Thoracic aorta (tissue), 2 donors: Measurements from ENCODE around the gene AGMO. TPM values are rescaled to one million over a fixed set of nuclear protein-coding genes. Genes with fewer than 3 reads are reported as not detected.
"Not testable (repeated sequence)": the region's sequence is repeated elsewhere in the genome, so short reads cannot be mapped to it uniquely, and the experiment has no call there.

Source experiments
- ATAC-seq: fragments of 150-250 bp; one replicate; pipeline ENCODE4 v1.8.0; 2017; ENCODE audit warnings: low read depth; ENCODE audit not compliant: insufficient number of reproducible peaks, low FRiP score
- DNase-seq: peaks from one replicate; pipeline ENCODE4 v3.0.0-alpha.2; 2020; ENCODE audit warnings: low spot score
- H3K27ac ChIP-seq, 2 donors: fragments of 200-600 bp; sonication (generic); 1 replicate in 1 of 2; 2 replicates in 1 of 2; pipeline ENCODE4 v1.5.1; 2016; ENCODE audit warnings: mild to moderate bottlenecking in 2 of 2, moderate library complexity in 2 of 2
- H3K27me3 ChIP-seq: fragments of 200-600 bp; sonication (generic); replicated peaks from 2 replicates; pipeline ENCODE4 v1.6.0; 2016; ENCODE audit warnings: mild to moderate bottlenecking; ENCODE audit not compliant: insufficient read depth
- H3K36me3 ChIP-seq: fragments of 200-600 bp; sonication (generic); one replicate; pipeline ENCODE4 v1.5.1; 2016
- H3K4me1 ChIP-seq, 2 donors: fragments of 200-600 bp; sonication (generic); 1 replicate in 1 of 2; 2 replicates in 1 of 2; pipeline versions ENCODE4 v1.5.1 to v1.6.0; 2016; ENCODE audit warnings: low read depth in 2 of 2, mild to moderate bottlenecking in 1 of 2; ENCODE audit not compliant: control insufficient read depth in 1 of 2
- H3K4me3 ChIP-seq: fragments of 200-600 bp; sonication (generic); 2 replicates; pipeline ENCODE4 v1.5.1; 2016; ENCODE audit warnings: mild to moderate bottlenecking
- H3K9me3 ChIP-seq: fragments of 200-600 bp; sonication (generic); 2 replicates; pipeline ENCODE4 v1.5.1; 2016
- total RNA-seq, 2 donors: library from RNA; depleted of rRNA; stranded (reverse); fragments of >200 nt; gene quantifications; one replicate each; pipeline versions ENCODE4 v1.1.0 to v1.2.3, GENCODE V29; 2016
- TF ChIP-seq, protein P1 (sequence below): fragments of 200-600 bp; sonication (generic); IDR thresholded peaks from one replicate; pipeline ENCODE4 v1.5.1; 2019; ENCODE audit warnings: antibody characterized with exemption

The AGMO gene
- total RNA-seq, 2 donors from 2014 or later = 0.85 to 3.0 TPM

DNA sequence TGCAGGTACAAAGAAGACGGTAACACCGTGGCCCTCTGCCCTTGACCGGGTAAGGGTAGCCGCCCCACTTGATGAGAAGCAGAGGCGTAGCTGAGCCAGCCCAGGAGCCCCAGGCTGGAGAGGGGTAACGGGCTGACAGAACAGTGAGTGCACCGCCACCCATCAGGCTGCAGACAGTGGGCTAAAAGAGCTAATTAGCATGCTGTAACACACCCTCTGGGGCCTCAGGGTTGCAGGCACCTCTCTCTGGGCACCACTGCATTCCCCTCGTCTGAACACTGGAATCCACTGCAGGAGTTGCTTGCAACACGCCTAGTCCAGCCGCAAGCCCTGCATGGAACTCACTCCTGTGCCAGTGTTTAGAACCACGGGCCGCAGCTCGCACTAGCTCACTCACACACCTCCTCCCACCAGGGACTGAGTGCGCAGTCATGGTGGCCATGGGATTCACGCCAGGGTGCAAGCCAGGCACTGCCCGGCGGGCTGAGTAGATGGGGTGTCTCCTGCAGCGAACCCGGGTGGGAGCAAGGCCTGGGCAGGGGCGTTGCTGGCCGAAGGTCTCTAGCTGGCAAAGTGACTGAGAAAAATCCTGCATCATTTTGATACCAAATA, 36.1 kb downstream of the AGMO start:
- Histone ChIP-seq H3K4me3 (no peak overlapping the region), H3K9me3 (no peaks in the 10 kb centered on the region), H3K27ac (no peak overlapping the region), H3K36me3 (no peaks in the 10 kb centered on the region), H3K27me3 (no peaks in the 10 kb centered on the region), H3K4me1 (no peaks in the 10 kb centered on the region)
- ATAC-seq (no peak), DNase-seq (no peak)
- TF ChIP-seq, protein P1, sequence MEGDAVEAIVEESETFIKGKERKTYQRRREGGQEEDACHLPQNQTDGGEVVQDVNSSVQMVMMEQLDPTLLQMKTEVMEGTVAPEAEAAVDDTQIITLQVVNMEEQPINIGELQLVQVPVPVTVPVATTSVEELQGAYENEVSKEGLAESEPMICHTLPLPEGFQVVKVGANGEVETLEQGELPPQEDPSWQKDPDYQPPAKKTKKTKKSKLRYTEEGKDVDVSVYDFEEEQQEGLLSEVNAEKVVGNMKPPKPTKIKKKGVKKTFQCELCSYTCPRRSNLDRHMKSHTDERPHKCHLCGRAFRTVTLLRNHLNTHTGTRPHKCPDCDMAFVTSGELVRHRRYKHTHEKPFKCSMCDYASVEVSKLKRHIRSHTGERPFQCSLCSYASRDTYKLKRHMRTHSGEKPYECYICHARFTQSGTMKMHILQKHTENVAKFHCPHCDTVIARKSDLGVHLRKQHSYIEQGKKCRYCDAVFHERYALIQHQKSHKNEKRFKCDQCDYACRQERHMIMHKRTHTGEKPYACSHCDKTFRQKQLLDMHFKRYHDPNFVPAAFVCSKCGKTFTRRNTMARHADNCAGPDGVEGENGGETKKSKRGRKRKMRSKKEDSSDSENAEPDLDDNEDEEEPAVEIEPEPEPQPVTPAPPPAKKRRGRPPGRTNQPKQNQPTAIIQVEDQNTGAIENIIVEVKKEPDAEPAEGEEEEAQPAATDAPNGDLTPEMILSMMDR = no peak

DNA sequence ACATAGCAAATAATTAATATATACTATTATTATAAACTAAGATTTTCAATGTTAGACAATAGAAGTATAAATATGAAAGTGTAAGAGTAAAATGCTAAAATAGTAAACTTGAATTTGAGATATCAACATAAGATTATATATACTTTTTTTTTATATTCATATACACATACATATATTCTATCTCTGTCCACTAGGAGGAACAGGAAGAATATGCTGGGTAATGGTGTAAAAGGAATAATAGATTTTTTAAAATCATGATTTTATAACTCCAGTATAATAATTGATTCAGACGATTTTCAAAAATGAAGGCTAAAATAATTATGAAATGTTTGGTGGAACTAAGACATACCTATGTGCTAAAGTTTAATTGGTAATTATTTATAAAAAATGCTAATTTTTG, 37.7 kb downstream of the AGMO start:
- Histone ChIP-seq H3K27ac (no peak overlapping the region), H3K27me3 (no peaks in the 10 kb centered on the region), H3K9me3 (peaks cover 9% of the 10 kb centered on the region), H3K36me3 (no peaks in the 10 kb centered on the region), H3K4me1 (no peaks in the 10 kb centered on the region), H3K4me3 (no peak overlapping the region)
- no peak for ATAC-seq
- TF ChIP-seq, protein P1 = no peak
- DNase-seq = no peak

DNA sequence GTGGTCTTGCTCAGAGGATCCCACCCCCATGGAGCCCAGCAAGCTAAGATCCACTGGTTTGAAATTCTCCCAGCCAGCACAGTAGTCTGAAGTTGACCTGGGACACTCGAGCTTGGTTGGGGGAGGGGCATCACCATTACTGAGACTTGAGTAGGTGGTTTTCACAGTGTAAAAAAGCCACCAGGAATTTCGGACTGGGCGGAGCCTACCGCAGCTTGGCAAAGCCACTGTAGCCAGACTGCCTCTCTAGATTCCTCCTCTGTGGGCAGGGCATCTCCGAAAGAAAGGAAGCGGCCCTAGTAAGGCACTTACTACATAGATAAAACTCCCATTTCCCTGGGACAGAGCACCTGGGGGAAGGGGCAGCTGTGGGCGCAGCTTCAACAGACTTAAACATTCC, 44.0 kb downstream of the AGMO start:
- not testable (repeated sequence) for H3K36me3 ChIP-seq, H3K4me3 ChIP-seq, H3K27me3 ChIP-seq, DNase-seq, H3K4me1 ChIP-seq, ATAC-seq, H3K27ac ChIP-seq, H3K9me3 ChIP-seq

DNA sequence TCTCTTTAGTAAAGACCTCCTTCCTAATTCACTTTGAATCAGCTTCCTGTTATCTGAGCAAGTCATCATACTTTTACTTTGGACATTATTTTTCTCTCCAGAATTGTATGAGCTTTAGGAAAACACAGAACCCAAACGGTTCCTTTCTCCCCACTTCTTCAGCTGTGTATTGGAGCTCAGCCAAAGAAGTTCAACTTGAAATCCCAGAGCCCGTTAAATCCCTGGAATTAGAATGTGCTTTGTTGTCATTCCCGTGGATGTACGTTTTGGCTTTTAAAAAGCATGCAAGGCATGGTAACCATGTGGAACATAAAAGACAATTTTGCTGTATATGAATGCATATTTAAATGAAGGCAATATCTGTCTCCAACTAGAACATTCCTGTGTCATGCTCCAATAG, 46.6 kb downstream of the AGMO start:
- Histone ChIP-seq H3K4me1 (peaks cover 3 to 7% of the 10 kb centered on the region in 2 donors), H3K27ac (no peak overlapping the region), H3K36me3 (no peaks in the 10 kb centered on the region), H3K4me3 (peak overlapping the region; percentile 46), H3K9me3 (peaks cover 4% of the 10 kb centered on the region), H3K27me3 (no peaks in the 10 kb centered on the region)
- no peak for ATAC-seq
- TF ChIP-seq, protein P1 = no peak
- no peak for DNase-seq

DNA sequence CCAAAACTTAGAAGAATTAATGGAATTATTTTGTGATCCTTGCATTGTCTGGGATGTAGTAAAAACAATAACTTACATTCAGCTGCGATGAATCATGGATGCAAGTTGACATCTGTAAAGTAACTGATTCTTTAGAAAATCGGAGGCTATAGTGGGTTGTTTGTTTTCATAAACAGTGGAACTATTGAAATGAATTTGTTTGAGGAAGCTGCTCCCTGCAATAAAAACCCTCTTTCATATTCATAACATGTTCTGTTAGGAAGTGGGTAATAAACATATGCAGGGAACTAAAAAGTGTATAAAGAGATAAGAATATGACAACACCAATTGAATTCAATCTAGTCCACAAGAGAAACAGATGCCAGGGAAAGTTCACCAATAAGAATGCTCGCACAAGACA, 53.6 kb downstream of the AGMO start:
- Histone ChIP-seq H3K27ac (no peak overlapping the region), H3K4me3 (no peak overlapping the region), H3K9me3 (no peaks in the 10 kb centered on the region), H3K4me1 (no peaks in the 10 kb centered on the region), H3K27me3 (no peaks in the 10 kb centered on the region), H3K36me3 (no peaks in the 10 kb centered on the region)
- TF ChIP-seq, protein P1 = no peak
- DNase-seq (no peak), ATAC-seq (no peak)

DNA sequence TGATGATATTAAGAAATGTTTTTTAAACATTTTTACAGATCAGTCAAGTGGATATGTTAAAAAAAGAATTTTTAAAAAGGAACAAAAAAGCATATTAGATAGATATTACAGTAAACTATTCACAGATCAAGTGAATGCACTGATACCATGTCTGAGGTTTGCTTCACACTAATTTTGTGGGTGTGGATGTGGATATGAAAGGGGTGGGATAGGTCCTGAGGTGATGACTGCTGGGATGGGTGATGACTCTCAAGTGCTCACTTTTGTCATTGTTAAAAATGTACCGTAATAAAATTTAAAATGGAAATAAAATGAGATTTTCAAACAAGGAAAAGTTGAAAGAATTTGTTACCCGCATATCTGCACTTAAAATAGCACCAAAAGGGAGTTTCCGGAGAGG, 54.1 kb downstream of the AGMO start:
- ATAC-seq (no peak), DNase-seq (no peak)
- Histone ChIP-seq H3K27me3 (no peaks in the 10 kb centered on the region), H3K4me1 (no peaks in the 10 kb centered on the region), H3K27ac (no peak overlapping the region), H3K4me3 (no peak overlapping the region), H3K36me3 (no peaks in the 10 kb centered on the region), H3K9me3 (no peaks in the 10 kb centered on the region)
- TF ChIP-seq, protein P1 = no peak
